K562 (cell line): ENCODE measurements around the gene BCL2L1. TPM values are rescaled to one million over a fixed set of nuclear protein-coding genes. Genes with fewer than 3 reads are reported as not detected.

Source experiments
- ATAC-seq: fragments of 200-7000 bp; cut with Tn5 transposase; 3 replicates; pipeline ENCODE4 v1.9.1; 2020; ENCODE audit warnings: moderate library complexity
- BruUV-seq: library from RNA; stranded (reverse); fragments of 400-500 nt; replicated peaks from 2 replicates; lab custom pipeline; 2021; lab: Mats Ljungman, UMichigan
- CTCF ChIA-PET: fragments of 300-600 bp; formaldehyde crosslinking; extraction: SDS; loops from one replicate; lab custom pipeline; 2021; ENCODE audit warnings: low intra/inter-chr PET ratio; lab: Yijun Ruan, JAX
- POLR2A ChIA-PET: fragments of 300-600, 350-650 bp; sonication (Branson Sonifier 250); formaldehyde crosslinking; extraction: SDS; loops from one replicate; lab custom pipeline; 2021; ENCODE audit warnings: antibody characterized with exemption, inconsistent platforms; lab: Yijun Ruan, JAX
- DNase-seq, 4 experiments: peaks; one replicate each; pipeline versions ENCODE4 v3.0.0 to v3.0.0-alpha.2; 2011 to 2018; ENCODE audit warnings: low spot score in 3 of 4, mixed read lengths in 3 of 4; ENCODE audit errors: extremely low read depth in 1 of 4
- FAIRE-seq: peaks from 2 replicates; lab custom pipeline; 2011; peaks lifted over from hg19 to GRCh38; lab: Jason Lieb, UNC
- H2AFZ ChIP-seq: 2 replicates; pipeline ENCODE4 v1.6.0; 2011; ENCODE audit warnings: low read depth, low read length, control low read depth, inconsistent platforms
- H3K27ac ChIP-seq: fragments of 200-600 bp; 3 replicates; pipeline ENCODE4 v1.8.0; 2011; ENCODE audit warnings: low read depth, mild to moderate bottlenecking, control low read depth, inconsistent platforms, low read length, moderate library complexity, mixed read lengths; ENCODE audit errors: extremely low read depth
- H3K27me3 ChIP-seq, 2 experiments: fragments of 300-600 bp in 1 of 2; 2 replicates in 1 of 2; 3 replicates in 1 of 2; pipeline versions ENCODE4 v1.6.0 to v1.8.0; 2011; ENCODE audit warnings: inconsistent platforms in 2 of 2, low read length in 2 of 2, mild to moderate bottlenecking in 1 of 2, mixed read lengths in 1 of 2, moderate library complexity in 1 of 2; ENCODE audit not compliant: control insufficient read depth in 2 of 2, insufficient read depth in 2 of 2
- H3K36me3 ChIP-seq: fragments of 300-600 bp; 3 replicates; pipeline ENCODE4 v1.8.0; 2011; ENCODE audit warnings: mild to moderate bottlenecking, low read length, inconsistent platforms; ENCODE audit not compliant: control insufficient read depth, insufficient read depth
- H3K4me1 ChIP-seq, 2 experiments: fragments of 200-600 bp in 1 of 2; replicated peaks in 1 of 2; 2 replicates in 1 of 2; 3 replicates in 1 of 2; pipeline versions ENCODE4 v1.5.1 to v1.8.0; 2011; ENCODE audit warnings: inconsistent platforms in 2 of 2, low read length in 2 of 2, mild to moderate bottlenecking in 1 of 2, mixed read lengths in 1 of 2, moderate library complexity in 1 of 2; ENCODE audit not compliant: control insufficient read depth in 2 of 2, insufficient read depth in 2 of 2
- H3K4me2 ChIP-seq: 2 replicates; pipeline ENCODE4 v1.6.1; 2011; ENCODE audit warnings: low read length, control low read depth, inconsistent platforms, mixed read lengths; ENCODE audit not compliant: insufficient read depth
- H3K4me3 ChIP-seq: fragments of 200-600 bp; sonication (generic), shearing (Covaris generic); 2 replicates; pipeline ENCODE4 v1.5.1; 2016; ENCODE audit warnings: control low read depth, inconsistent platforms
- H3K79me2 ChIP-seq: fragments of 200-600 bp; 3 replicates; pipeline ENCODE4 v1.8.0; 2011; ENCODE audit warnings: low read length, inconsistent platforms; ENCODE audit not compliant: control insufficient read depth, insufficient read depth
- H3K9ac ChIP-seq, 2 experiments: 2 replicates each; pipeline versions ENCODE4 v1.6.0 to v1.6.1; 2011; ENCODE audit warnings: low read depth in 2 of 2, low read length in 2 of 2, control low read depth in 1 of 2, inconsistent platforms in 1 of 2, mild to moderate bottlenecking in 1 of 2, mixed read lengths in 1 of 2; ENCODE audit not compliant: insufficient read depth in 1 of 2
- H3K9me1 ChIP-seq: one replicate; pipeline ENCODE4 v1.6.0; 2011; ENCODE audit warnings: inconsistent platforms, mild to moderate bottlenecking, low read length, moderate library complexity; ENCODE audit not compliant: control insufficient read depth, insufficient read depth
- H3K9me3 ChIP-seq: replicated peaks from 2 replicates; pipeline ENCODE4 v1.5.1; 2011; ENCODE audit warnings: low read depth, low read length, inconsistent platforms; ENCODE audit not compliant: control insufficient read depth, insufficient read depth
- H4K20me1 ChIP-seq: replicated peaks from 2 replicates; pipeline ENCODE4 v1.6.1; 2011; ENCODE audit warnings: low read length, inconsistent platforms, mixed read lengths; ENCODE audit not compliant: control insufficient read depth, insufficient read depth
- CREM ChIP-seq: IDR thresholded peaks from 2 replicates; pipeline ENCODE4 v1.6.1; 2014; ENCODE audit warnings: antibody characterized with exemption, low read depth
- JUND ChIP-seq, 2 experiments: IDR thresholded peaks; 2 replicates in 1 of 2; 3 replicates in 1 of 2; pipeline ENCODE4 v1.6.1; 2011; ENCODE audit warnings: borderline replicate concordance in 2 of 2, low read depth in 2 of 2, low read length in 2 of 2, improper control_type of control experiment in 1 of 2, missing biosample characterization in 1 of 2, missing genetic modification characterization in 1 of 2, missing genetic modification reagents in 1 of 2
- NFIC ChIP-seq: fragments of 450-650 bp; IDR thresholded peaks from 2 replicates; pipeline ENCODE4 v1.6.1; 2017; ENCODE audit warnings: mild to moderate bottlenecking, inconsistent platforms
- ZBED1 ChIP-seq: IDR thresholded peaks from 2 replicates; pipeline ENCODE4 v1.6.1; 2014
- ZNF311 ChIP-seq: fragments of 250-450 bp; sonication (Bioruptor Pico); IDR thresholded peaks from 2 replicates; pipeline ENCODE4 v1.4.0; 2020; ENCODE audit warnings: mild to moderate bottlenecking, moderate library complexity
- ZNF707 ChIP-seq: fragments of 250-450 bp; sonication (Bioruptor Pico); conservative IDR thresholded peaks from 2 replicates; pipeline ENCODE4 v1.8.0; 2022; ENCODE audit warnings: inconsistent platforms, mild to moderate bottlenecking, moderate library complexity
- WGBS: fragments of 100-300 bp; shearing (Covaris generic); methylation state at CpG from one replicate; pipeline ENCODE4 v1.1.6; 2016; ENCODE audit warnings: low coverage, mixed read lengths; ENCODE audit not compliant: insufficient coverage; ENCODE audit errors: missing lambda C conversion rate; 5-methylcytosine and 5-hydroxymethylcytosine counted together
- in situ Hi-C: fragments of 300-500 bp; cut with MboI; formaldehyde crosslinking; loops from 4 replicates; pipeline ENCODE4 v1.15.0; 2018; ENCODE audit warnings: inconsistent platforms, mixed read lengths
- intact Hi-C: fragments of 100-400 bp; cut with micrococcal nuclease; formaldehyde crosslinking; loops from 2 replicates; pipeline ENCODE4 v1.14.2; 2022
- polyA plus RNA-seq, 8 experiments: library from polyadenylated mRNA; depleted of rRNA in 4 of 8; stranded (reverse) in 5 of 8; unstranded in 3 of 8; fragments of >200 nt; fragmentation: Nextera tagmentation in 2 of 8; fragmentation: Illumina TruSeq in 1 of 8; extraction: Ambion mirVana in 2 of 8; extraction: Trizol in 1 of 8; gene quantifications; 2 replicates each; pipeline versions ENCODE4 v1.2.1 to v1.2.3, GENCODE V29; 2011 to 2014; ENCODE audit warnings: inconsistent platforms in 1 of 8, missing spikeins in 1 of 8
- total RNA-seq, 7 experiments: library from RNA; depleted of rRNA in 6 of 7; stranded (reverse); fragments of >200 nt in 6 of 7; fragmentation: Illumina TruSeq in 2 of 7; extraction: Trizol in 2 of 7; gene quantifications; 2 replicates each; pipeline versions ENCODE4 v1.2.1 to v1.2.3, GENCODE V29; 2011 to 2021; ENCODE audit warnings: low replicate concordance in 1 of 7
- TF ChIP-seq, protein P1 (sequence below): fragments of 450-650 bp; formaldehyde crosslinking; IDR thresholded peaks from 2 replicates; pipeline ENCODE4 v1.4.0; 2020; ENCODE audit warnings: mild to moderate bottlenecking, moderate library complexity

The BCL2L1 gene
- total and polyA plus RNA-seq, 9 of the 15 experiments (the other 6 are each of a cell fraction or from before 2014, with no cell fraction given): 3.3 to 182 (median 120) TPM

DNA sequence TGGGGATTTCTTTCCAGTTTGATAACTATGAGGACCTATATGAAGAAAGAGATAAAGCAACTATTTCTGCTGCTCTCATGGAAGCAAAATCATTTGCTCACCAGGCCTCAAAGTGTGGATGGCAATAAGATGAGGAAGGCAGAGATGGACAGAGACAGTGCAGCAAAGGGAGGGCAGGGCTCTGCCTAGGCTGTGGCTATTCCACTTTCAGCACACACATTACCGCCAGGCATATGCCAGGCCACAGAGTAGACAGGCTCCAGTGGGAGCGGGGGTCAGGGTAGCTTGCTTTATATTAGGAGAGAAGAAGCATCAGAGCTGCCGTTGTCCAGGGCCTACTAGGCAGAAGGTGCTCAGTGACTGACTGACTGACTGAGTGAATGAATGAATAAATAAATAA, 40.9 kb downstream of the BCL2L1 start:
- Histone ChIP-seq H3K27ac (peak overlapping the region; percentile 62; the same call in 2 of the 3 replicates), H3K9ac (peak overlapping the region; percentile 1 to 41; a peak in 2 of 4 replicates), H2AFZ (no peak overlapping the region), H3K4me1 (peaks cover 55 to 92% of the 10 kb centered on the region in 2 experiments), H3K36me3 (peaks cover 83% of the 10 kb centered on the region), H3K79me2 (peaks cover 97% of the 10 kb centered on the region), H3K27me3 (no peaks in the 10 kb centered on the region), H4K20me1 (no peaks in the 10 kb centered on the region), H3K9me1 (no peaks in the 10 kb centered on the region), H3K9me3 (no peaks in the 10 kb centered on the region), H3K4me2 (no peak overlapping the region; the same call in 1 of the 2 replicates), H3K4me3 (no peak overlapping the region)
- no peak for DNase-seq
- WGBS: 86% methylated on average over 3 of the region's 3 CpGs
- peak; percentile 19 for FAIRE-seq
- no peak for ATAC-seq
- CTCF ChIA-PET: no interaction called here
- in situ Hi-C loops (no loop called here), intact Hi-C loops (no loop called here)
- BruUV-seq: no TSS peak
- POLR2A ChIA-PET: interaction anchor here (1.0 to 1.7 kb wide), 6 partner anchors 9 to 57 kb away, joined by 3 to 7 read pairs (median 5); partner anchors contain the start of gene TPX2
- TF ChIP-seq NFIC: no peak
- TF ChIP-seq, protein P1, sequence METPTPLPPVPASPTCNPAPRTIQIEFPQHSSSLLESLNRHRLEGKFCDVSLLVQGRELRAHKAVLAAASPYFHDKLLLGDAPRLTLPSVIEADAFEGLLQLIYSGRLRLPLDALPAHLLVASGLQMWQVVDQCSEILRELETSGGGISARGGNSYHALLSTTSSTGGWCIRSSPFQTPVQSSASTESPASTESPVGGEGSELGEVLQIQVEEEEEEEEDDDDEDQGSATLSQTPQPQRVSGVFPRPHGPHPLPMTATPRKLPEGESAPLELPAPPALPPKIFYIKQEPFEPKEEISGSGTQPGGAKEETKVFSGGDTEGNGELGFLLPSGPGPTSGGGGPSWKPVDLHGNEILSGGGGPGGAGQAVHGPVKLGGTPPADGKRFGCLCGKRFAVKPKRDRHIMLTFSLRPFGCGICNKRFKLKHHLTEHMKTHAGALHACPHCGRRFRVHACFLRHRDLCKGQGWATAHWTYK (CRISPR knock-in tag): 0 out of 2 replicates have a peak, but pooled peaks have one; percentile 21
- no peak for TF ChIP-seq CREM
- TF ChIP-seq JUND (IDR thresholded peaks at IDR 0.05; ENCODE audit: borderline replicate concordance, low read depth, low read length): no peak
- peak; percentile 19; the same call in 1 of the 3 replicates for TF ChIP-seq JUND (tag; IDR thresholded peaks at IDR 0.05; ENCODE audit: borderline replicate concordance, low read depth, low read length)
- TF ChIP-seq ZBED1: no peak
- TF ChIP-seq ZNF311 (CRISPR knock-in tag): 0 out of 2 replicates have a peak, but pooled peaks have one; percentile 14
- no peak for TF ChIP-seq ZNF707 (CRISPR knock-in tag)
